Smooth muscle cell (in vitro differentiated cells): ENCODE results near the gene CNST. TPM values are rescaled to one million over a fixed set of nuclear protein-coding genes. Genes with fewer than 3 reads are reported as not detected.

Experiments
- DNase-seq: peaks from one replicate; lab custom pipeline; 2025; ENCODE audit not compliant: unreplicated experiment; lab: John Stamatoyannopoulos, UW
- H2AFZ ChIP-seq: fragments of 200-600 bp; sonication (generic); 2 replicates; pipeline ENCODE4 v1.6.0; 2016; ENCODE audit warnings: antibody characterized with exemption, low read depth, mild to moderate bottlenecking
- H3F3A ChIP-seq: fragments of 200-600 bp; sonication (generic); 2 replicates; pipeline ENCODE4 v1.6.0; 2017; ENCODE audit warnings: antibody characterized with exemption, low read depth
- H3K27ac ChIP-seq: fragments of 200-600 bp; sonication (generic); 2 replicates; pipeline ENCODE4 v1.5.1; 2016; ENCODE audit warnings: low read depth, mild to moderate bottlenecking
- H3K27me3 ChIP-seq: fragments of 200-600 bp; sonication (generic); 2 replicates; pipeline ENCODE4 v1.6.1; 2016; ENCODE audit warnings: low read depth, mild to moderate bottlenecking
- H3K36me3 ChIP-seq: fragments of 200-600 bp; sonication (generic); 2 replicates; pipeline ENCODE4 v1.5.1; 2016; ENCODE audit warnings: low read depth
- H3K4me1 ChIP-seq: fragments of 200-600 bp; sonication (generic); 2 replicates; pipeline ENCODE4 v1.5.1; 2016; ENCODE audit warnings: low read depth
- H3K4me2 ChIP-seq: fragments of 200-600 bp; sonication (generic); 2 replicates; pipeline ENCODE4 v1.6.0; 2016; ENCODE audit warnings: mild to moderate bottlenecking
- H3K4me3 ChIP-seq: fragments of 200-600 bp; sonication (generic); 2 replicates; pipeline ENCODE4 v1.5.1; 2016; ENCODE audit warnings: mild to moderate bottlenecking
- H3K79me2 ChIP-seq: fragments of 200-600 bp; sonication (generic); 2 replicates; pipeline ENCODE4 v1.6.0; 2016; ENCODE audit warnings: low read depth, mild to moderate bottlenecking
- H3K9ac ChIP-seq: fragments of 200-600 bp; sonication (generic); 2 replicates; pipeline ENCODE4 v1.6.0; 2016; ENCODE audit warnings: low read depth
- H3K9me3 ChIP-seq: fragments of 200-600 bp; sonication (generic); replicated peaks from 2 replicates; pipeline ENCODE4 v1.5.1; 2016; ENCODE audit warnings: low read depth
- H4K20me1 ChIP-seq: fragments of 200-600 bp; sonication (generic); 2 replicates; pipeline ENCODE4 v1.6.0; 2016; ENCODE audit warnings: low read depth
- CTCF ChIP-seq: fragments of 200-600 bp; sonication (generic); IDR thresholded peaks from 2 replicates; pipeline ENCODE4 v1.5.1; 2017; ENCODE audit warnings: borderline replicate concordance, mild to moderate bottlenecking, antibody characterized with exemption; ENCODE audit not compliant: insufficient read depth, poor library complexity, severe bottlenecking
- WGBS: methylation state at CpG from one replicate; pipeline ENCODE4 v1.1.7; 2016; ENCODE audit warnings: low lambda C conversion rate; 5-methylcytosine and 5-hydroxymethylcytosine counted together
- polyA plus RNA-seq: library from polyadenylated mRNA; unstranded; fragments of >200 nt; fragmentation: Nextera tagmentation; extraction: Ambion mirVana; gene quantifications from 2 replicates; pipeline ENCODE4 v1.2.1, GENCODE V29; 2016
- total RNA-seq: library from RNA; depleted of rRNA; stranded (reverse); fragments of >200 nt; gene quantifications from 2 replicates; pipeline ENCODE4 v1.2.3, GENCODE V29; 2014

The CNST gene
- total and polyA plus RNA-seq, 2 experiments from 2014 or later = 6.7 to 16.9 TPM

DNA sequence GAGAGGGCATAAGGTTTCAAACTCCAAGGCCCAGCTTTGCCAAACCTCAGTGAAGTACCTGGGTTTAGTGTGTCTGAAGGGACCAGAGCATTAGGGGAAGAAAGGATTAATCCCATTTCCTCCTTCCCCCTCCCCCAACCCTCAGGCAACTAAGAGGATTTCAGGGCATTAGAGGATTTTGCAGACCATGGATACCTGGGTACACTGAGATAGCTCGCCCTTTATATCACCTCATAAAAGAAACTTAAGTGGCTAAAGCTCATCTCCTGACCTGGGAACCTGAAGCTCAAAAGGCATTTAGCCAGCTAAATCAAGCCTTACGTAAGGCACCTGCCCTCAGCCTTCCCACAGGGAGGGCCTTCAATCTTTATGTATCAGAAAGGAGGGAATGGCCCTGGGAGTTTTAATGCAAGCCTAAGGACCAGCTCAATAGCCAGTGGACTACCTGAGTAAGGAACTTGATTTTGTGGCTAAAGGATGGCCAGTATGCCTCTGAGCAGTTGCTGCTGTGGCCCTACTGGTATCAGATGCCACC, 32.8 kb upstream of the CNST start:
- Histone ChIP-seq H3K27me3 (no peaks in the 10 kb centered on the region), H3K27ac (no peak overlapping the region), H3K9ac (no peak overlapping the region), H4K20me1 (no peaks in the 10 kb centered on the region), H3K9me3 (no peaks in the 10 kb centered on the region), H3F3A (no peaks in the 10 kb centered on the region), H3K4me2 (no peak overlapping the region), H2AFZ (no peak overlapping the region), H3K36me3 (no peaks in the 10 kb centered on the region), H3K4me1 (no peaks in the 10 kb centered on the region), H3K79me2 (no peaks in the 10 kb centered on the region), H3K4me3 (no peak overlapping the region)
- no peak for DNase-seq
- WGBS = 93% methylated on average over 2 of the region's 2 CpGs
- no peak for TF ChIP-seq CTCF

DNA sequence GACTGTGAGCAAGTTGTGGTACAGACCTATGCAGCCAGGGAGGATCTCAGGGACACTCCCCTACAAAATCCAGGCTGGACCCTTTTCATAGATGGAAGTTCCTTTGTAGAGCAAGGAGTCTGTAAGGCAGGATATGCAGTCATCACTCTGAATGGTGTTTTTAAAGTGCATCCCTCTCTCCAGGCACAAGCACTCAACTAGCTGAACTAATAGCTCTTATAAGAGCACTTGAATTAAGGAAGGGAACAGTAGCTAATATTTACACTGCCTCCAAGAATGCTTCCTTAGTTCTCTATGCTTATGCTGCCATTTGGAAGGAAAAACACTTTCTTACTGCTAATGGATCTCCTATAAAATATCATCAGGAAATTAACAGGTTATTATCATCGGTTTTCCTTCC, 32.1 kb upstream of the CNST start:
- 89% methylated on average over 1 of the region's 1 CpG for WGBS
- Histone ChIP-seq H3F3A (no peaks in the 10 kb centered on the region), H3K4me2 (no peak overlapping the region), H3K79me2 (no peaks in the 10 kb centered on the region), H3K27ac (no peak overlapping the region), H3K27me3 (no peaks in the 10 kb centered on the region), H3K4me1 (no peaks in the 10 kb centered on the region), H3K36me3 (no peaks in the 10 kb centered on the region), H3K9ac (no peak overlapping the region), H3K4me3 (no peak overlapping the region), H2AFZ (no peak overlapping the region), H4K20me1 (no peaks in the 10 kb centered on the region), H3K9me3 (no peaks in the 10 kb centered on the region)
- DNase-seq = no peak
- TF ChIP-seq CTCF = no peak

DNA sequence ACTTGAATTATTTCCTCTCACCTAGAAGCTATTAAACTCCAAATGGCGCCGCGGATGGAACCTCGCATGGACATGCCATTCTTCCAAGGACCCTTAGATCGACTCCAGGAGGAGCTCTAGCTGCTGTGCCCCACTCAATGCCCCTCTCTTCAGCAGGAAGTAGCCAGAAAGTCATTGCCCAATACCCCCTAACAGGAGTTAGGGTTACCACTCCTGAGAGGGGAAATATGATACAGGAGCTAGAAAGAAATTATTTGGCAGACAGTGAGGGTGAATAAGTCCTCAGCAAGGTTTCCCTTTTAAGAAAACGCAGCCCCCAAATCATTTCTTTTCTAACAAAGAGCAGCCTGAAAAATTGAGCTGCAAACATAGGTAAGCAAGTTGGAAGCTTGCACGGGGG, 28.8 kb upstream of the CNST start:
- H3K4me1 ChIP-seq = no peaks in the 10 kb centered on the region
- H3F3A ChIP-seq = no peaks in the 10 kb centered on the region
- no peaks in the 10 kb centered on the region for H3K36me3 ChIP-seq
- H3K27me3 ChIP-seq = no peaks in the 10 kb centered on the region
- H3K4me3 ChIP-seq = no peak overlapping the region
- H4K20me1 ChIP-seq = no peaks in the 10 kb centered on the region
- H3K27ac ChIP-seq = no peak overlapping the region
- no peaks in the 10 kb centered on the region for H3K9me3 ChIP-seq
- H2AFZ ChIP-seq = no peak overlapping the region
- no peak overlapping the region for H3K9ac ChIP-seq
- 76% methylated on average over 7 of the region's 7 CpGs for WGBS
- H3K4me2 ChIP-seq = no peak overlapping the region
- no peak for TF ChIP-seq CTCF
- DNase-seq = no peak
- H3K79me2 ChIP-seq = no peaks in the 10 kb centered on the region

- no peaks in the 10 kb centered on the region for H3K9me3 ChIP-seq
- no peaks in the 10 kb centered on the region for H4K20me1 ChIP-seq
- no peak for TF ChIP-seq CTCF
- H2AFZ ChIP-seq = no peak overlapping the region
- WGBS = 93% methylated on average over 3 of the region's 3 CpGs
- H3F3A ChIP-seq = no peaks in the 10 kb centered on the region
- no peak for DNase-seq
- no peak overlapping the region for H3K9ac ChIP-seq
- no peaks in the 10 kb centered on the region for H3K79me2 ChIP-seq
- H3K27ac ChIP-seq = no peak overlapping the region
- no peak overlapping the region for H3K4me3 ChIP-seq
- no peaks in the 10 kb centered on the region for H3K27me3 ChIP-seq
- no peaks in the 10 kb centered on the region for H3K36me3 ChIP-seq
- no peaks in the 10 kb centered on the region for H3K4me1 ChIP-seq
- no peak overlapping the region for H3K4me2 ChIP-seq
Observed at GRCh38 chr1:246537887-246538286, 28.4 kb upstream of the CNST start.
